Mesothelial cell of epicardium (in vitro differentiated cells): ENCODE results near the gene FAM174A. TPM values are rescaled to one million over a fixed set of nuclear protein-coding genes. Genes with fewer than 3 reads are reported as not detected.

Experiments
- DNase-seq, 2 experiments: peaks; one replicate each; pipeline ENCODE4 v3.0.0; 2021; ENCODE audit warnings: low spot score in 2 of 2; ENCODE audit not compliant: unreplicated experiment in 2 of 2
- H3K27ac Mint-ChIP-seq: 2 replicates; pipeline ENCODE4 v1.8.0; 2021; ENCODE audit warnings: mixed read lengths
- H3K27me3 Mint-ChIP-seq: 2 replicates; pipeline ENCODE4 v1.8.0; 2021; ENCODE audit warnings: low read depth, mixed read lengths
- H3K36me3 Mint-ChIP-seq: 2 replicates; pipeline ENCODE4 v1.8.0; 2021; ENCODE audit warnings: mixed read lengths
- H3K4me1 Mint-ChIP-seq: 2 replicates; pipeline ENCODE4 v1.8.0; 2021; ENCODE audit warnings: mixed read lengths
- H3K4me3 Mint-ChIP-seq: 2 replicates; pipeline ENCODE4 v1.8.0; 2021; ENCODE audit warnings: mild to moderate bottlenecking, moderate library complexity, mixed read lengths
- H3K9me3 Mint-ChIP-seq: 2 replicates; pipeline ENCODE4 v1.8.0; 2021; ENCODE audit warnings: mixed read lengths
- CTCF ChIP-seq: fragments of 200-600 bp; sonication (generic); IDR thresholded peaks from one replicate; pipeline ENCODE4 v1.5.0; 2021; ENCODE audit warnings: antibody characterized with exemption; ENCODE audit not compliant: unreplicated experiment
- total RNA-seq: library from RNA; stranded (reverse); gene quantifications from 3 replicates; pipeline ENCODE4 v1.2.1, GENCODE V29; 2021

FAM174A gene
- total RNA-seq, 1 donor from 2014 or later = 12.5 TPM

GRCh38 chr5:100553209-100553608 is 18.0 kb downstream of the FAM174A start:
- Mint-ChIP-seq H3K27ac (no peak overlapping the region), H3K36me3 (peaks cover 14% of the 10 kb centered on the region)
- no peak for DNase-seq

GRCh38 chr5:100560860-100561259 is 25.7 kb downstream of the FAM174A start:
- no peaks in the 10 kb centered on the region for H3K27me3 Mint-ChIP-seq
- no peak for TF ChIP-seq CTCF
- no peaks in the 10 kb centered on the region for H3K4me1 Mint-ChIP-seq
- H3K27ac Mint-ChIP-seq = no peak overlapping the region
- DNase-seq = no peak
- H3K36me3 Mint-ChIP-seq = peaks cover 20% of the 10 kb centered on the region
- H3K4me3 Mint-ChIP-seq = no peak overlapping the region
- peaks cover 34% of the 10 kb centered on the region for H3K9me3 Mint-ChIP-seq

More at GRCh38 chr5:100553209-100553608, 18.0 kb downstream of the FAM174A start:
- Mint-ChIP-seq H3K4me3 (no peak overlapping the region), H3K27me3 (no peaks in the 10 kb centered on the region), H3K4me1 (no peaks in the 10 kb centered on the region), H3K9me3 (peaks cover 12% of the 10 kb centered on the region)
- no peak for TF ChIP-seq CTCF

GRCh38 chr5:100562821-100563220 is 27.6 kb downstream of the FAM174A start:
- DNase-seq = no peak
- Mint-ChIP-seq H3K9me3 (peaks cover 25% of the 10 kb centered on the region), H3K27ac (no peak overlapping the region), H3K27me3 (no peaks in the 10 kb centered on the region), H3K4me3 (no peak overlapping the region), H3K36me3 (peaks cover 19% of the 10 kb centered on the region), H3K4me1 (no peaks in the 10 kb centered on the region)
- no peak for TF ChIP-seq CTCF

- no peak for DNase-seq
- Mint-ChIP-seq H3K9me3 (no peaks in the 10 kb centered on the region), H3K36me3 (peaks cover 17% of the 10 kb centered on the region), H3K27me3 (no peaks in the 10 kb centered on the region), H3K27ac (no peak overlapping the region), H3K4me3 (no peak overlapping the region), H3K4me1 (no peaks in the 10 kb centered on the region)
- no peak for TF ChIP-seq CTCF
Measured at GRCh38 chr5:100566382-100567141, 31.4 kb downstream of the FAM174A start.

GRCh38 chr5:100574716-100575115 is 39.5 kb downstream of the FAM174A start:
- no peaks in the 10 kb centered on the region for H3K9me3 Mint-ChIP-seq

More at GRCh38 chr5:100574716-100575115, 39.5 kb downstream of the FAM174A start:
- no peak overlapping the region for H3K4me3 Mint-ChIP-seq
- no peak overlapping the region for H3K27ac Mint-ChIP-seq
- H3K27me3 Mint-ChIP-seq = no peaks in the 10 kb centered on the region
- peaks cover 4% of the 10 kb centered on the region for H3K4me1 Mint-ChIP-seq
- DNase-seq = no peak
- no peak for TF ChIP-seq CTCF
- peaks cover 1% of the 10 kb centered on the region for H3K36me3 Mint-ChIP-seq
